ENCODE measurements around the gene PRSS3.
A peak's percentile ranks its signal among the peaks of the same experiment; 100 is the strongest.
"Not testable (repeated sequence)": the region's sequence is repeated elsewhere in the genome, so short reads cannot be mapped to it uniquely, and the experiment has no call there.

The PRSS3 gene

DNA sequence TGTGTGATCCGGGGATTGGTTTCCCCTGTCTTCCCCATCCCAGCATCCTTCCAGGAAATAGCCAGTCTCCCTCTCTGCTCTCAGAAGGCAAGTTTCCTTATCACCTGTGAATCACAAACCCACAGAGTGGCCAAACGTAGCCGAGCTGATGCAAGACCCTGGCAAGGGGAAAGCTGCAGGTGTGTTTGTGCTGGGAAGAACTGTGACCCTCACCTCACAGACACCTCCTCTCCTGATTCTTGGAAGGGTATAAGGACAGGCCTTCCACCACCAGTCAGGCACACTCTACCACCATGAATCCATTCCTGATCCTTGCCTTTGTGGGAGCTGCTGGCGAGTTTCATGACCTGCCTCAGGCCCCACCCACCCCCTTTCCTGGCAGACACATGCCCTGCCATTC is at the start of gene PRSS3:
Gene PRSS3, plus strand, starts transcription at position 281 of the 400 bp plus-strand sequence. Its CDS starts 13 bp downstream, at position 294.
- DNase-seq: no peak

DNA sequence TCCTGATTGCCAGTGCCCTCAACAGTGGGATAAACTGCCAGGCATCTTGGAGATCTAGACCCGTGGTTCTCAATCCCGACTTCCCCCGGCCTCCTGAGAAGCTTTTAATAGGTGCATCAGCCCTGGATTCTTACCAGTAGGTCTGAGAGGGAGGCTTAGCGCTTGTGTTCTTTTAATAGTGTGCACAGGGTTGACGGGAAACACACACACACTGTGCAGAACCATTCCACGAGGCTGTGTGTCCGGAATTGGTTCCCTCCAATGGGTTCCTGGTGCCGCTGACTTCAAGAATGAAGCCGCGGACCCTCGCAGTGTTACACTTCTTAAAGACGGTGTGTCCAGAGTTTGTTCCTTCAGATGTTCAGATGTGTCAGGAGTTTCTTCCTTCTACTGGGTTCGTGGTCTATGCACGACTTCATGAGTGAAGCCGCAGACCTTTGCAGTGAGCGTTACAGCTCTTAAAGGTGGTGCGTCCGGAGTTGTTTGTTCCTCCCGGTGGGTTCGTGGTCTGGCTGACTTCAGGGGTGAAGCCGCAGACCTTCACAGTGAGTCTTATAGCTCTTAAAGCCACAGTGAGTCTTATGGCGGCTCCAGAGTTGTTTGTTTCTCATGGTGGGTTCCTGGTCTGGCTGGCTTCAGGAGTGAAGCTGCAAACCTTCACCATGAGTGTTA is 46.6 kb upstream of the PRSS3 start:
- no peak for DNase-seq

DNA sequence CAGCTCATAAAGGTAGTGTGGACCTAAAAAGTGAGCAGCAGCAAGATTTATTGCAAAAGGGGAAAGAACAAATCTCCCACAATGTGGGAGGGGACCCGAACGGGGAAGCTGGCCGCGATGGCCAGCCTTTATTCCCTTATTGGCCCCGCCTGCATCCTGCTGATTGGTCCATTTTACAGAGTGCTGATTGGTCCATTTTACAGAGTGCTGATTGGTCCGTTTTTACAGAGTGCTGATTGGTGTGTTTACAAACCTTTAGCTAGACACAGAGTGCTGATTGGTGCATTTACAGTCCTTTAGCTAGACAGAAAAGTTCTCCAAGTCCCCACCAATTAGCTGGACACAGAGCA is 46.1 kb upstream of the PRSS3 start:
- not testable (repeated sequence) for DNase-seq

DNA sequence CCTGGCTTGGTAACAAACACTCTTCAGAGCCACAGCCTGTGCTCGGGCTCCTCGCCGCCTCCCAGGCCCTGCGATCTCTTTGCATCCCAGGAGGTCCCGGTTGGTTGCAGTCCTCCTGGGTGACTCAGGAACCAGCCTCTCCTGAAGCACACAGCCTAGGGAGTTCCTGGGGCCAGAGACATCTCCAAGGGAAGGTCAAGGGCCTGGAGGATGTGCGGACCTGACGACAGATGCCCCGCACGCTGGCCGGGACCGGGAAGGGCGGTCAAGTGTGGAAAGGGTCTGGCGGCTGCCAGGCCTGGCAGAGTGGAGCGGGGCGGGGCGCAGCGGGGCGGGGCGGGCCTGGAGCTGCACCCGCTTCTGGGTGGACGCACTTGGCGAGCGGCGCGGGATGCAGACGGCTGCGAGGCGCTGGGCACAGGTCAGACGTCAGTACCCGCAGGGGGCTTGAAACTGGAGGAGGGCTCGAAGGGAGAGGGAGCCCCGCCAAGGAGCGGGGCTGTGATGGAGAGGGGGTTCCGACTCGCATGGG is 45.0 kb upstream of the PRSS3 start:
- DNase-seq: peak; percentile 33

DNA sequence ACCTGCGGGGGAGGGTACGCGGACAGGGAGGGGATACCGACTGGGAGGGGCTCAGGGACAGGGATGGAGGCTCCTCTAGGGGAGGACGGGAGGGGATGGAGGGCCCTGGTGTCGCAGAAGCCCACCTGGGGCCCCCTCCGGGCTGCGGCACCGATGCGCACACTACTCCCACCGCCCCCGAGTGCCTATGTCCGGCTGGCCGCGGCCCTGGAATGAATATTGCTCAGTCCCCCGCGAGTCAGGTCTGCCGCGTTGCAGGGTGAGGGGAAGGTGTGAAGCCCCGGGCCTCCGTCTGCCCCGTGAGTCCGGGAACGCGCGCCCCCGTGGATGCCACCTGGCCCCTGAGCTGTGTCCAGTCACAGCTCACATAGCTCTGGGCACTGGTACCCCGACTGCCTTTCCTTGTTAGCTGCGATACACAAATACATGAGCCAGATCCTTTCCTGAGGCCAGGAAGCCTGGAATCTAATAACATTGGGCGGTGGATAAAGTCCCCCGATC is 44.5 kb upstream of the PRSS3 start:
- DNase-seq: no peak

DNA sequence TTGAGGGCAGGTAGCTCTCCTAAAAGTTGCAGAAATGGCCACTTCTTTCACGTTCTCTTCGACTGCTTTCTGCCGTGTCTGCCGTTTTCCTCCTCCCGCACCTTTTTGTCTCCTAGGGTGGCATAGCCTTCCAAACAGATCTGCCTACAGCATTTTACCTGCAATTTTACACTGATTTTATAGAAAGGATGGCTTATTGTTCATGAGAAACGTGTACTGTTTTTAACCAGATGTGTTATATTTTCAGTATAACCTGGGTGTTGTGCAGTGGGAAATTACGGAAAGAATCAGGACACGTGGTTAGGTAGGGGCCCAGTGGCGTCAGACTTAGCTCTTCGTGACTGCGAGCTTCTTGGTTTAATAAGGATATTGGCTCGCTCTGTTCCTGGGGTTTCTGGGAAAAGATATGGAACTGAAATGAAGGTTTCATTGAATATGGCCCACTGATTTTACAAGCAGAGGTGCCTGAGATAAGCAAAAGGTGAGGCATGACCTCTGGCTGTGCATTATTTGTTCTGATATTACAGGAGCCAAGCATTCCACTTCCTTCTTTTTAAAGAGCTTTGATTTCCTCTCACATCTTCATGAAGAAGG is 43.7 kb upstream of the PRSS3 start:
- no peak for DNase-seq

DNA sequence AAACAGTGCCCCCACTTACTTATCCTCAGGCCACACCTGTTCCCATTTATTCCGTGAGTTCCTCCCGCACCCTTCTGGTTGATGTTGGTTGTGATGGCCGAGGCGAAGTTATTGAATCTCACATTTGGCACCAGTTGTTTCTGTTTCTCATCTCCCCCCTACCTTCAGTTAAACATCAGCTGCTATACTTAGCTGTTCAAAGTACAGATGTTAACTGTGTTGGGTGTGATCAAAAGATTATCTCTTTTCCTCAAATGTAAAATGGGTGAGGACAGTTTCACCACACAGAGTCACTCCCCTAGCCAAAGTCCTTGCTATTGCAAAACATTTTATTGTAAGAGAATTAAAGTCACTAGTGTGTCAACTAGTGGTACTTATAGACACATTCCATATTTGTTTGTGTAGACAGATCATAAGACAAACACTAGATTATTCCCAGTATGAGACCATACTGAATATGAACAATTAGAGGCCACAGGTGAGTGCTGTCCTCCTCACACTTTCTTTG is 43.2 kb upstream of the PRSS3 start:
- DNase-seq: no peak

DNA sequence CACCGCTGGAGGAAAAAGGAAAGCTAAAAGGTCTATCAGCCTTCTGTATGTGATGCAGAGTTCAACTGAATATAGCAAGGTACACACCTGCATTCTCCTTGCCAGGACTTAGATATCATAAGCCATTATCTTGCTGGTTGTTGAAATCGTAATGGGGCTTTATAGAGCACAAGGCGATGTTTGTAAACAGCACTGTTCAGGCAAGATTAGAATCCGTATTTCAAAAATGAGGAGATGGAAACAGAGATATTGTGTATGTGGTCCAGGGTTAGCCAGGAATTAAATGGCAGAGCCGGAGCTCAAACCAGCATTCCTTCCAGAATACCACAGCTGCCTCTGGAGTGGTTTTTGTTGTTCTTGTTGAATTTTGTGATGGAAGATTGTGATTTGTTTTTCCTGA is 42.6 kb upstream of the PRSS3 start:
- DNase-seq: not testable (repeated sequence)

DNA sequence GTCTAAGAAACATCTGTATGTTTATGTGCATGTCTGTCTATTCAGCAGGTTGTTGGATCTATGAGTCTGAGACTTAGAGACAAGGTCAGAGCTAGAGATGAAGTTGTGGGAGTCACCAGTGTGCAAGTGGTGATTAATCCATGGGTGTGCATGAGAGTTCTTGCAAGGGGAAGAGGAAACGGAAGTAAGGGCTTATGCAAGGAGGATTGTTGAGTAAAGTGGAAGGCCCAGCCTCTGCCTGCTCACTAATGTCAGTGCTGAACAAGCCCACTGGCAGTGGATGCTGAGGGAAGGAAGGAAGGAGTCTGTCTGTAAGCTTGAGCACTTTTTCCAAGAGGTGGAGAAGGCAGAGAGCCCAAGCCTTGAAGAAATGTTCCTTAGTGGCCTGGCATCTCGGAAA is 35.7 kb upstream of the PRSS3 start:
- DNase-seq: not testable (repeated sequence)

DNA sequence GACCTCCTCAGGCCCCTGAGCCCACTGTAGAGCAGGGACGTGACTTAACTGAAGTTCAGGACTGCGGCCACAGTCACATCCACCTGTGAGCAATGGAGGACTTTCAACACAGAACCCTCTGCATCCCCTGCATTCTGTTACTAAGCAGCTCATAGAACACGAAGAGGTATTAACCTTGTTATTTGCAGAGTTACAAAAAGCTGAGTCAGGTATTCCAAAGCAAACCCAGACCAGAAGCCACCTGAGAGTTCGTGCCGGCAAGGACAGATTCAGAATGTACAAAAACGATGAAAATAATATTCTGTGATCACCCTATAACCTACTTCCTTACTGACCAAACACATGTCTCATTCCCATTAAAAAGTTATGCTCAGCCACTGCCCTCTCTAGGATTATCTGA is 33.0 kb upstream of the PRSS3 start:
- DNase-seq: no peak

DNA sequence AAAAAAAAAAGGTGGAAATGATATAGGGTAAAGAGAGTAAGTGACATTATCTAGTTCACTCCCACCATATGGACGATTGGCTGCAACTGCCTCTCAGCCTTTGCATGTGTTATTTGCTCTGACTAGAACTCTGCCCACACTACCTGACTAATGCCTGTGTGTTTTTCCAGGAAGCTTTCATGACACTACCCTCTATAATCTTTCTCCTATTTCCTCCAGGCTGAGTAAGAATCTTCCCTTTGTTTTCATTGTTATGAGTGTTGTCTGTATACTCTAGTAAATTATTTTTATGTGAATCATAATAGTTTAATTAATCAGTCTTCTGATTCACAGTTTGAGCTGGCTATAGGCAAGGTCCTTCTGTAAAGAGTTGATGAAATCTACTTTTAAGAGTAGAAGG is 31.7 kb upstream of the PRSS3 start:
- not testable (repeated sequence) for DNase-seq

DNA sequence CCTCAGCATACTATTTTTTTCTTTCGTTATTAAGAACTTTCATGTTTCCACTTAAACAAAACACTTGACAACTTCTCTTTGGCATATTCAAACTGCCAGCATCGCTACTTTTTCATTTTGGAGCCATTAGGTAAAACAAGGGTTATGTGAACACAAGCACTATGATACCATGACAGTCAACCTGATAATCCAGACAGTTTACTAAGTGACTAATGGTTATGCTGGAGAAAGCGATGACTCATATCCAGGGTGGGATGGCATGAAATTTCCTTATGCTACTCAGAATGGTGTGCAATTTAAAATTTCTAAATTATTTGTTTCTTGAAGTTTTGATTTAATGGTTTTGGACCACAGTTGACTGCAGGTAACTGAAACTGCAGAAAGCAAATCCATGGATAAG is 29.9 kb upstream of the PRSS3 start:
- DNase-seq: no peak

DNA sequence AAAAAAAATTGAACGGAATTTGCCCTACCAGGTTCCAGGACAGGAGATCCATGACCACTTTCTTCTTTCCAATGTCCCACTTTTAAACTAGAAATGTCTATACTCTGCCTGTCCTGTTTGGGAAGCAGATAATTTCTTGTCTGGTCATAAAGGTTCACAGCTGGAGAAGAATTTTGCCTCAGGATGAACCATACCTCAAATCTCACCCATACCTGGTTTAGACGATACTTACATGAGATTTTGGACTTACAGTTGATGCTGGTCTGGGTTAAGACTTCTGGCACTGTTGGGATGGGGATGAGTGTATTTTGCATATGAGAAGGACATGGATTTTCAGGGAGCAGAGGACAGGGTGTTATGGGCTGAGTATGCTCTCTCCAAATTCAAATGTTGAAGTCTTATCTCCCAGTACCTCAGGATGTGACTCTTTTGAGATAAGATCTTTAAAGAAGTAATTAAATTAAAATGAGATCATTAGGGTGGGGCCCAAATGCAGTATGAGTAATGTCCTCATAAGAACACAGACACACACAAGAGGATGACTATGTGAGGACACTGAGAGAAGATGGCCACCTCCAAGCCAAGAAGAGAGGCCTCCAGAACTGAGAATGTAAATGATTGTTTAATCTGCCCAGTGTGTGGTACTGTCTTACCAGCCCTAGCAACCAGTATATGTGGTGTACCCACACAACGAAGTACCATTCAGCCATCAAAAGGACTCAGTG is 25.0 kb upstream of the PRSS3 start:
- not testable (repeated sequence) for DNase-seq

DNA sequence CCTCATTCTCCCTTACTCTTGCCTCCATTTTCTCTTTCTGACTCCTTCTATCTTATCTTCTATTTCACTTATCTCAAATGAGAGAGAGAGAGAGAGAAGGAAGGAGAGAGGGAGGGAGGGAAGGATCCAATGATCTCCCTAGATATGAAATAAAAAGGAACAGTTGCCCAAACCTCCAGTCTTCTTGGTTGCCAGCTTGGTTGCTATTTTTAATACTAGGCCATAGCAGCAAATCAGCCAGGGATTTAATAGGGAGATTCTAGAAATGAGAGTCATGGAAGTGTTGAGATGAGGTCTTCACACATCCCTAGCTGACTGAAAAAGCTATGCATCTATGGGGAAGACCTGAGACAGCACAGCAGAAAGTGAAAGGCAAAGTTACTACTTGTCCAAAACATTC is 22.2 kb upstream of the PRSS3 start:
- not testable (repeated sequence) for DNase-seq

DNA sequence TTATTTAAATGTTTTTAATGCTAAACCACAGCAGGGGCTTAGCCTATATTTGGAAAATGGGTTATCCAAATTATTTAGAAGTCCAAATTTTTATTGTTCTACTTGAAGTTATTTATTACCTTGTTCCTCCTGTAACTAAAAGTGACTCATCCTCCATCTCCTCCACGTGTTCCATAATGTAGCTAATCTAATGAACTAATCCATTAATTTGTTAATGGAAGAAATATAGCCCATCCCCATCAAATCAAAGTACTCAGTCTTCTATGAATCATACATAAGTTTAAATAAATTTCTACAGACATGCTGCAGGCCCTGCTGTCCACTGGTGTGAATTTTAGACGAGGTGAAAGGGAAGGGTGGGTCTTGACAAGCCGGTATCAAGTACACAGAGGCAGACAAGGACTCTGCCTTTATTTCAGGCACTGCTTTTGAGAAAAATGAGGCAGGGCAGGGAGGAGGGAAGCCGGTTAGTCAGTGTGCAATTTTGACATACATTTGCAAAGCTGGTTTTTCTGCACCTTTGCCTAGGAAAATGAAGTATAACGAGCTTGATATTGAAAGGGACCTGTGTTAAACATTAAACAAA is 21.2 kb upstream of the PRSS3 start:
- not testable (repeated sequence) for DNase-seq

DNA sequence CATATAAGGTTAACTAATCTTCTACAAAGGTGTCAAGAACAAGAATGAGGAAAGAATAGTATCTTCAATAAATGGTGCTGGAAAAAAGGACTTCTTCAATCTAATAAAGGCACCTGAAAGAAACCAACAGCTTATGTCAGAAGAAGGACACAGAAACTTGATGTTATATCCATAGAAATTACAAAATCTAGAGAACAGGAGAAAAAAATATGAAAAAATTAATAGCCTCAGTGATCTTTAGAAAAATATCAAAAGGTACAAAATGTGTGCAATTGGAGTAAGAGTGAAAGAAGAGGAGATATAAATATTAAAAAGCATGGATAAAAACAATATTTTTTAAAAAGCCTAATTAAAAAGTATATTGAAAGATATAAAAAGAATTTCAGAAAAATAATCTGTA is 18.8 kb upstream of the PRSS3 start:
- no peak for DNase-seq

DNA sequence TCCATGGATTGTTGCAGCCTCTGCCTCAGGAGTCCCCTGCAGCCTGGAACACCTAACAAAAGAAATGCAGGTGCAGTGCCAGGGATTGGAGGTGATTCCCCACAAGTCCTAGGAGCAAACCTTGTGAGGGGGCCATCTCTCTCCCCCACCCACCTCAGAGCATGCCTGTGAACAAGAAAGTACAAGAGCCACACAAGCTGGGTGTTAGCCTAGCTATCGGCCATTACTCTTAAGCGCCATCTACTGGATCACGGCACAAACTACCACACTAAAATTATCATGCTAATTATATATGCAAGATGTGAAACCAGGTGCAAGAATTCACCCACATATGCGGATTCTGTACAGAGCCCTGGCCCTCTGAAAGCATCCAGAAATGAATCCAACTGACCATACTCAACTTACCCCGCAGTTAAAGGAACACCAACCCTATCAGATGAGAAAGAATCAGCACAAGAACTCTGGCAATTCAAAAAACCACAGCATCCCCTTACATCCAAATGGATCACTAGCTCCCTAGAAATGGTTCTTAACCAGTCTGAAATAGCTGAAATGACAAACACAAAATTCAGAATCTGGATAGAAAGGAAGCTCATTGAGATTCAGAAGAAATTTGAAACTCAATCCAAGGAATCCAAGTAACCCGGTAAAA is 16.5 kb upstream of the PRSS3 start:
- DNase-seq: peak; percentile 73

DNA sequence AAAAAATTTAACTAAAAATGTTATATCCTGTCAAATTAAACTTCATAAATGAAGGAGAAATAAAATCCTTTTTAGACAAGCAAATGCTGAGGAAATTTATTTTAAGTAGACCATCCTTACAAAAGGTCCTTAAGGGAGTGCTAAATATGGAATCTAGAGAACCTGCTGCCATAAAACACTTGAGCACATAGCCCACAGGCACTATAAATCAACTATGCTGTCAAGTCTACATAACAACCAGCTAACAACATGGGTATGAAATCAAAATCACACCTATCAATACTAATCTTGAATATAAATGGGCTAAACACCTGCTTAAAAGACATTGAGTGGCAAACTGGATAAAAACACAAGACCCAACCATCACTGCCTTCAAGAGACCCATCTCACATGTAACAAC is 15.1 kb upstream of the PRSS3 start:
- DNase-seq: no peak

DNA sequence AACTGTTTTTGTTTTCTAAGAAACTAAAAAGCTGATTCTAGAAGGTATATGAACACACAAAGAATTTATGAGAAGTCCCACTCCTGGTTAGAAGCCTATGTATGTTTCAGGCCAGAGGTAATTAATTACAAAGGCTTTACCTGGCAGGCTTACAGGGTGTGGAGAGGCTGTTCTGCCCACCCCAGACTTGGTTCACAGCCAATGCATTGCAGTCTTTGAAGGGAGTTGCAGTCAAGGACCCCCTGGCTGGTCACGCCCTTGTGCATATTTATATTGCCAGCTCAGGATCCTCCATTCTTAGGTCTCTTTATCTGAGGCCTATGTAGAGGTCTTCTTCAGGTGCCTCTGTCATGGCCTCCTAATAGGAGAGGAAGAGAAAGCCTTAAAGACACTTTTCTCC is 13.6 kb upstream of the PRSS3 start:
- DNase-seq: peak; percentile 67

DNA sequence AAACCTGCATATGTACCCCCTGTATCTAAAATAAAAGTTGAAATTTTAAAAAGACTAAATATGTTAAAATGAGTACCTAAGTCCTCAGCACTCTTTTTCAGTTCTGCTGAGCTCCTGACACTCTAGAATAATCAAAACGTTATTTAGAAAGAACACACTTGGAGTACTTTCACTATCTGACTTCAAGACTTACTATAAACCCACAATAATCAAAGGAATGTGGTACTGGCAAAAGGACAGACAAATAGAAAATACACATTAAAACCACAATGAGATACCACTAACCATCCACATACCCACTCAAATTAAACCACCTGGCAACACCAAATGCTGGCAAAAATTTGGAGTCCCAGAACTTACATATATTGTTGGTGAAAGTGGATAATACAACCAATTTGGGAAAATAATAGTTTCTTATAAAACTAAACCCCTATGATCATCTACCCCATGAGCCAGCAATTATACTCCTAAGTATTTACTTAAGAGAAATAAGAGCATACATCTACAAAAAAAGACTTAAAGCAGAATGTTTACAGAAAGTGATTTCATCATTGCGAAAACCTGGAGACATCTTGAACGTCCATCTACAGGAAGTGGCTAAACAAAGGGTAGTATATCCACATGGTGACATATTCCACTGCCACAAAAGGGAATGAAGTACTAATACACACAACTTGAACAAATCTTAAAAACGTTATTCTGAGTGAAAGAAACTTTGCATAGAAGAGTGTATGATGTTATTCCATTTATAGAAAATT is 12.8 kb upstream of the PRSS3 start:
- DNase-seq: no peak

DNA sequence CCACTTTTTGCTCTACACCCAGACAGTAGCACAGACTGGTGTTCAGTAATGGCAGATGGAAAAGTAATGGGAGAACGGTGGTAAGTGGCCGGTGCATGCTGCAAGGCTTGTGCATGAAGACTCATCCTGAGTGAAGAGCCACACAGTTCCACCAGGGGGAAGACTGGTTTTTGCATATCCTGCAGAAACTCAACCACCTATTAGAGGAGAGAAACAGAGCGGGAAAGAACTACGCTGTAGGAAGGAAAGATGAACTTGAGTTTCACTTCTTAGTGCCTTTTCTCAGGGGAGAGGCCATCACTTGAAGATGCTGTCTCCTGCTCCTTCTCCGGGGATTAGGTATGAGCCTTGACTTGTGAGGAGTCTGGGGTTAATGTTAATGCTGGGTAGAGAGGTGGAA is 9.4 kb upstream of the PRSS3 start:
- no peak for DNase-seq

DNA sequence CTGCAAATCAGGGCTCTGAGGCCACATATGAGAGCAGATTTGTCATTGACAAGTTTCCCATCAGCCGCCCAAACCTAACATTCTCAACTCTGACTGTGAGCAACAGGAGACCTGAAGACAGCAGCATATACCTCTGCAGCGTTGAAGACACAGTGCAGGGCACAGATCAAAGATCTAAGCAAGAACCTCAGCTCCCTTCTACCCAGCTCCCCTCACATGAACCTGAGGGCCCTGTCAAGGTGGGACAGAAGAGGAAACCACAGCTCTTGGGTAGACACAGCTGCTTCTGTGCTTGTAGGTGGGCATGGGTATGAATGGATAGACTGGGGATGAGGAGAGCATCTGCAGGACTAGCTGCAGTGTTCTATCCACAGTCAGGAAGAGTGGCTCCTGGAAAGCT is 8.7 kb upstream of the PRSS3 start:
- DNase-seq: no peak

All from NCI-H345 (cell line).